ENCODE data around the gene BRD3. TPM values are rescaled to one million over a fixed set of nuclear protein-coding genes. Genes with fewer than 3 reads are reported as not detected.

Gene BRD3
- total RNA-seq, 2 donors from 2014 or later = 31.5 to 44.1 TPM

- no peaks in the 10 kb centered on the region for H3K27me3 Mint-ChIP-seq
- no peak overlapping the region for H3K27ac Mint-ChIP-seq
- DNase-seq (peak in 1 of 3 donors; percentile 3), ATAC-seq (no peak)
- H3K36me3 Mint-ChIP-seq (ENCODE audit: low read depth) = no peaks in the 10 kb centered on the region
- no peaks in the 10 kb centered on the region for H3K9me3 ChIP-seq (ENCODE audit: control insufficient read depth, low read length, poor library complexity, severe bottlenecking)
- H3K4me1 Mint-ChIP-seq = peaks cover 19% of the 10 kb centered on the region
- no peak overlapping the region for H3K4me3 Mint-ChIP-seq
Observed at GRCh38 chr9:134056483-134057306, 11.1 kb downstream of the BRD3 start.

DNA sequence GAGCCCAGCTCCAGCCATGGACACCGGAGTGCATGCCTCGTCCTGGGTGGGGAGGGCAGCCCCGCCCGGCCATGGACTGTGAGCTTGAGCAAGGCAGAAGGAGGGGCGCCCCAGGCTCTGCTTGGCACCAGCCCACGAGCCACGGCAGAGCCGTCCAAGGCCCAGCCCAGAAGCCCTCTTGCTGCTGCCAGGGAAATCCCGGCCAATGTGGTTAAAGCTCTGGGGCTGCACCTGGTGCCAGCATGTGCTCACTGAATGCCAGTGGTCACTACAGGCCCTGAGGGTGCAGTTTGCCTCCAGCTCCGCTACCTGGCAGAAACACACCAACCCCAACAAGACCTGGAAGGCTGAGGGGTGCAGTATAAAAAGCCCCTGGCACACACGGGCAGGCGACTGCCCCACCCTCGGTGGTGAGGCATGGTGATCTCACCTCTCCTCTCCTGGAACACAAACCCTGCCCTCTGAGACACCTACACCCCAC lies 11.8 kb downstream of the BRD3 start:
- Mint-ChIP-seq H3K4me3 (no peak overlapping the region), H3K36me3 (ENCODE audit: low read depth) (peaks cover 1% of the 10 kb centered on the region), H3K27me3 (no peaks in the 10 kb centered on the region), H3K27ac (no peak overlapping the region), H3K4me1 (peaks cover 17% of the 10 kb centered on the region)
- DNase-seq = peak in 1 of 3 donors; percentile 2
- no peaks in the 10 kb centered on the region for H3K9me3 ChIP-seq (ENCODE audit: control insufficient read depth, low read length, poor library complexity, severe bottlenecking)
- ATAC-seq = no peak

DNA sequence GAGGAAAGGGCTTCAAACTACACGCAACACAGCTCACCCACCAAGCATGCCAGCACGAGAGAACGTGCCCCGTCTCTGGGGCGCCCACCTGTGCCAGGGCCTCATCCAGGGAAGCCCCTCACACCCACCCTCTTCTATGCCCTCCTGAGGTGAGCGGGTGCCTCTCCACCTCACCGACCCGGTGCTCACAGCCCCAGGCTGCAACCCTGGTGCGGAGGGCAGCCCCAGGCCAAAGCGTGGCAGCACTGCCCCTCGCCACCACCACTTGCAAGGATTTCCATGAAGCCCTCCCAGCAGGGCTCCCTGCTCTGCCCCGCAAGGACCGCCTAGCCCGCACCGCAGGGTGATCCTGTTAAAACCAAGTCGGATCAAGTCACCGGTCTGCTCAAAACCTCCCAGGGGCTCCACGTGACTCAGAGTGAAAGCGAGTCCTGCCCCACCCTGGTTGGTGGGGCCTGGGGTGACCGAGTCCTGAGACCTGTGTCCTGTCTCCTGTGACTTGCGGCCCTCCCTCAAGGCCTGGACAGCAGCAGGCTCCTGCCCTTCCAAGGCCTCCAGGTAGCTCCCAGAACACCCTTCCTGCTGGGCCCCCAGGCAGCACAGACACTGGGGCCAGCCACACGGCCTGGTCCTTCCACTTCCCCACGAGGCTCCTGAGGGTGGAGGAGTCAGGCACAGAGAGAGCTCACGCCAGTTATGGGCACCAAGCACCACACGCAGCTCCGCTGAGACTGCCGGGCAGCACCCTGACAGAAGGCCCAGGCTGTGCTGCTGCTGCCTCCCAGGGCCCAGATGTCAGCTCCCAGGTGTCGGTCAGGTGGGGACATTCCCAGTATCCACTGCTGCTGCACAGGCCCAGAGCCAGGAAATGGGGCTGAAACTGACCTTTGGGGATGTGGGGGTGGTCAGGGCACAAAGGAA lies 12.7 kb downstream of the BRD3 start:
- no peaks in the 10 kb centered on the region for H3K27me3 Mint-ChIP-seq
- no peak overlapping the region for H3K27ac Mint-ChIP-seq

DNA sequence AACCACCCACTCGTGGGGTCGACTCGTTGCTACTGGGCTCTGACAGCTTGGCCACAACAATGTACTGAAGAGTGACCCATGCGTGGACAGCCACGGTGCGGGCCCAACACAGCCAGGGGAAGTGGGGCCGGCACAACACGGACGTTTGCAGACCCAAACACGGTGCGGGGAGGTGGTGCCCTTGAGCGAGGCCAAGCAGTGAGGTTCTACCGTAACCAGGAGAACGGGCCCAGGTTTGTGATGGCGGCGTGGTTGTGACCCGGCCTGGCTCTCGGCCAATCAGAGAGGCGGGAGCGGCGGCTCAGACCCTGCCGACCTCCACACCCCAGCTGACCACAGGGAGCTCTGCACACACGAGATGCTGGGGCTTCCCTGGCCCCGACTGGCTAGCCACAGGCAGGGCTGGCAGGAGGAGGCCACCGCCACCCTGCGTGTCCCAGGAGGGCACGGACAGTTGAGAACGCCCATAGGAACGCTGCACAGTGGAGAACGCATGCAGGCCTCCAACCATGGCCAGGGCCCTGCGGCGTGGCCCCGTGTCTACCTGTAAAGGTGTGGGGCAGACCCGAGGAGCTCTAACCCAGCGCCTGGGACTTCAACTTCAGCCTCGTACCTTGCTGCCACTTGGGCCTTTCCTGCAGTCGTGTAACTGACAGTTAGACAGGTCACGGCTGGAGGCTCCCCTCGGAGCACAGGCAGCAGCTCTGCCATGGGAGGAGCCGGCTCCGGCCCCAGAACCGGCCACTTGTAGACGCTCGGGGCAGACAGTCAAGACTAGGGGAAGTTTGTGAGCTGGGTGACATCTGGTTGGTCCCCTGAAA lies 13.7 kb downstream of the BRD3 start:
- Mint-ChIP-seq H3K4me1 (peaks cover 7% of the 10 kb centered on the region), H3K27me3 (no peaks in the 10 kb centered on the region), H3K27ac (no peak overlapping the region), H3K36me3 (ENCODE audit: low read depth) (peaks cover 5% of the 10 kb centered on the region), H3K4me3 (no peak overlapping the region)
- DNase-seq = no peak
- no peaks in the 10 kb centered on the region for H3K9me3 ChIP-seq (ENCODE audit: control insufficient read depth, low read length, poor library complexity, severe bottlenecking)
- no peak for ATAC-seq

More for the DNA sequence above, 12.7 kb downstream of the BRD3 start:
- peaks cover 2% of the 10 kb centered on the region for H3K36me3 Mint-ChIP-seq (ENCODE audit: low read depth)
- DNase-seq = peak in 1 of 3 donors; percentile 2
- H3K4me1 Mint-ChIP-seq = peaks cover 9% of the 10 kb centered on the region
- H3K4me3 Mint-ChIP-seq = no peak overlapping the region
- H3K9me3 ChIP-seq (ENCODE audit: control insufficient read depth, low read length, poor library complexity, severe bottlenecking) = no peaks in the 10 kb centered on the region
- no peak for ATAC-seq

- DNase-seq (no peak), ATAC-seq (no peak)
- H3K9me3 ChIP-seq (ENCODE audit: control insufficient read depth, low read length, poor library complexity, severe bottlenecking) = no peaks in the 10 kb centered on the region
- Mint-ChIP-seq H3K36me3 (ENCODE audit: low read depth) (peaks cover 5% of the 10 kb centered on the region), H3K4me1 (peaks cover 8% of the 10 kb centered on the region), H3K4me3 (no peak overlapping the region), H3K27ac (no peak overlapping the region), H3K27me3 (no peaks in the 10 kb centered on the region)
Observed at GRCh38 chr9:134053401-134053871, 14.4 kb downstream of the BRD3 start.

DNA sequence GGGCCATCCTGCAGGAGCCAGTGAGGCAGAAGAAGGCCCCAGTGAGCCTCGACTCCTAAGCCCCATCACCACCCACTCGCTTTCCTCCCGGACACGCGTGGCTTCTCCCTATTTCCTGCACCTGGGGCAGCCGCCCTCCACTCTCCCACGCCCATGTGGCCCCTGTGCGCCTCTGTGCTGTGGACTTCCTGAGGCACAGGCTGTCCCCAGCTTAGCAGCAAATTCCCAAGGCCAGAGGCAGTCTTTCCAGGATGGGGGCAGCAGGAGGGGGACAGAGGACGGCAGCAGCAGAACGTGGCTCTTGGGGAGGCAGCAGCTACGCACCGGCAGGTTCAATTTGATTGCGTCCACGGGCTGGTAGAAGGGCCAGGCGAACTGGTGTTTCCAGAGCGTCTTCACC lies 14.9 kb downstream of the BRD3 start:
- Mint-ChIP-seq H3K4me3 (no peak overlapping the region), H3K27me3 (no peaks in the 10 kb centered on the region)

DNA sequence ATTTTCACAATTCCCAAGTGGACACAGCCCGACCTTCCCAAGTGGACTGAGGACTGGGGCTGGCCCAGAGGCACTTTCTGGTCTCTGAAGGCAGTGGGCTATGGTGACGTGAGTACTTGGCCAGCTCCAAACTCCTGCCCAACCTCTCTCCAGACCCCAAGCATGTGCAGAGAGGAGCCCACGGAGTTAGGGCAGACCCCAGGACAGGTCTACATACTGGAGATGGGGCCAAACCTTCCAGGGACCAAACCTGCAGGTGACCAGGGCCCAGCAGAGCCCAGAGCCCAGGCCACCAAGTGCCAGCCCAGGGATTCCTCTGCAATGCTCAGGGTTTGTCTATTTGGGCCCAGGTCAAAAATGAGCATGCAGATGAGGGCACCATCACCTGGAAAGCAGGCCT lies 15.3 kb downstream of the BRD3 start:
- no peaks in the 10 kb centered on the region for H3K9me3 ChIP-seq (ENCODE audit: control insufficient read depth, low read length, poor library complexity, severe bottlenecking)
- Mint-ChIP-seq H3K27ac (no peak overlapping the region), H3K4me1 (peaks cover 4% of the 10 kb centered on the region), H3K36me3 (ENCODE audit: low read depth) (peaks cover 5% of the 10 kb centered on the region), H3K27me3 (no peaks in the 10 kb centered on the region), H3K4me3 (no peak overlapping the region)
- DNase-seq (no peak), ATAC-seq (no peak)

More for the DNA sequence above, 14.9 kb downstream of the BRD3 start:
- H3K9me3 ChIP-seq (ENCODE audit: control insufficient read depth, low read length, poor library complexity, severe bottlenecking) = no peaks in the 10 kb centered on the region
- ATAC-seq = no peak
- Mint-ChIP-seq H3K36me3 (ENCODE audit: low read depth) (peaks cover 5% of the 10 kb centered on the region), H3K27ac (no peak overlapping the region), H3K4me1 (peaks cover 4% of the 10 kb centered on the region)
- no peak for DNase-seq

DNA sequence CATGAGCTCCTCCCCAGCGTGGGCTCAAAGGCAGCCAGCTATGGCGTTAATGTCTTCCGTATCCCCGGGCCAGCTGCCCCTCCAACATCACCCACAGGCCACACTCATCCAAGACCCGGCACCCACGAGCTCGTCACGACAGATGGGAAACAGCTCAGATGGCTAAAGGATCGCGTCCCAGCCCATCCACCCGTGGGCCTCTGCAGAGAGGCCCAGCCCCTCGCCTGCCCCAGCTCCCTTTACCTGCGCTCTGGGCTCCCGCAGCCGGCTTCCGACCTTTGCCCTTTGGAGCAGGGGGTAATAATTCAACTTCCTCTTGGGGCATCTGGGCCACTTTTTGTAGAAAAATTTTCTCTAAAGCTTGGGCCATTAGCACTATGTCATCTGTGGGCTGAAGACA lies 16.5 kb downstream of the BRD3 start:
- Mint-ChIP-seq H3K27ac (no peak overlapping the region), H3K27me3 (no peaks in the 10 kb centered on the region), H3K4me3 (no peak overlapping the region), H3K36me3 (ENCODE audit: low read depth) (peaks cover 5% of the 10 kb centered on the region), H3K4me1 (peaks cover 4% of the 10 kb centered on the region)
- no peak for ATAC-seq
- no peaks in the 10 kb centered on the region for H3K9me3 ChIP-seq (ENCODE audit: control insufficient read depth, low read length, poor library complexity, severe bottlenecking)
- no peak for DNase-seq

DNA sequence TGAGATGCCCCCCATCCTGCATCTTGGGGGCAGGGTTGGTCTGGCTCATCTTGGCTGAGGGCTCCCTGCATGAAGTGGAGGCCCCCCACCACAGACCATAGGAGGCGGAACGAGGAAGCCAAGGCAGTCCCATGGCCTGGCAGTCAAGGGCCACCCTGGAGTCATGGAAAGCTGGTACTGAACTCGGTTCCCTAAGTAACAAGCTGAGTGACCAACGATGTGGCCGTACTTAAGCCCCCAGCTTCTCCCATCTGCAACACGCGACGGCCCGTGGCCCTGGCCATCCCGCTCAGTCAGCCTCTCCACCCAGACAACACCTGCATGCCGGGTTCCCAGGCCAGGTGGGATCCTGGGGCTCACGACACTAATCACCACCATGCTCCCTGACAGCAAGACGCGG lies 17.1 kb downstream of the BRD3 start:
- no peak overlapping the region for H3K27ac Mint-ChIP-seq
- no peaks in the 10 kb centered on the region for H3K9me3 ChIP-seq (ENCODE audit: control insufficient read depth, low read length, poor library complexity, severe bottlenecking)
- peaks cover 4% of the 10 kb centered on the region for H3K4me1 Mint-ChIP-seq
- H3K4me3 Mint-ChIP-seq = no peak overlapping the region
- H3K36me3 Mint-ChIP-seq (ENCODE audit: low read depth) = peaks cover 5% of the 10 kb centered on the region
- ATAC-seq = no peak
- DNase-seq = no peak
- no peaks in the 10 kb centered on the region for H3K27me3 Mint-ChIP-seq

- Mint-ChIP-seq H3K36me3 (ENCODE audit: low read depth) (peaks cover 5% of the 10 kb centered on the region), H3K4me3 (no peak overlapping the region), H3K27ac (no peak overlapping the region), H3K27me3 (no peaks in the 10 kb centered on the region), H3K4me1 (peaks cover 4% of the 10 kb centered on the region)
- no peaks in the 10 kb centered on the region for H3K9me3 ChIP-seq (ENCODE audit: control insufficient read depth, low read length, poor library complexity, severe bottlenecking)
- DNase-seq = no peak
- no peak for ATAC-seq
Observed at GRCh38 chr9:134049772-134050588, 17.8 kb downstream of the BRD3 start.

DNA sequence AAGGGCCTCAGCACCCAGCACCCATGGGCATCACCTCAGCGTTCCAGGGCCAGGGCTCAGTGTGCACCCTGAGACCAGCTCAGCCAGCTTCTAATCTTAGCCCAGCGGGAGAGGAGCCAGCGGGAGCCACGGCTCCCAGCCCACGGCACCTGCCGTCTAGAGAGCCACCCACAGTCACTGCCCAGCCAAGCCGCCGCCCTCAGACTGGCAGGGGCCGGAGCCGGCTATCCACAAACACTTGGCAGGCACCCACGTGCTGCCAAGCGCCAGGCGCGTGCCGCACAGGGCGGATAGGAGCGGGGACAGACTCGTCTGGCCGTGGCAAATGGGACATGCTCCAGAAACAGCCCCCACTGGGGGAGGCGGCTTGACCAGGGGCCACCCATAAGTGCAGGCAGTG lies 18.6 kb downstream of the BRD3 start:
- ATAC-seq = no peak
- Mint-ChIP-seq H3K27ac (no peak overlapping the region), H3K36me3 (ENCODE audit: low read depth) (peaks cover 5% of the 10 kb centered on the region)

DNA sequence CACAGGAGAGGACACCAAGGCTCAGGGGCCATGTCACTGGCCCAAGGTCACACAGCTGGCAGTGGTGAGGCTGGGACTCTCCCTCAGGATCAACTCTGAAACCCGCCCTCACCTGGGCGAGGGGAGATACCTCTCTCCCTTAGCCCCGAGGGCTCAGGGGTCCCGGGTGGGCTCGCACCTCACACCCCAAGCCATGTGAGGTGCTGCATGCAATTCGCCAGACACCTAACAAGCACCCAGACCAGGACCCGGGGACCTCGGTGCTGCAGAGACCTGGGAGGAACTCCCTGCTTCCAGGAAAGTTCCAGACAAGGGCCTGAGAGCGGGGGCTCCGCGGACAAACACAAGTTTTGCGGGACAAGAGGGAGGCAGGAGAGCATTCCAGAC lies 19.3 kb downstream of the BRD3 start:
- Mint-ChIP-seq H3K4me1 (peaks cover 6% of the 10 kb centered on the region), H3K27me3 (no peaks in the 10 kb centered on the region), H3K36me3 (ENCODE audit: low read depth) (peaks cover 7% of the 10 kb centered on the region), H3K4me3 (no peak overlapping the region), H3K27ac (no peak overlapping the region)
- ATAC-seq (no peak), DNase-seq (no peak)
- H3K9me3 ChIP-seq (ENCODE audit: control insufficient read depth, low read length, poor library complexity, severe bottlenecking) = no peaks in the 10 kb centered on the region

More for the DNA sequence above, 18.6 kb downstream of the BRD3 start:
- Mint-ChIP-seq H3K27me3 (no peaks in the 10 kb centered on the region), H3K4me1 (peaks cover 4% of the 10 kb centered on the region), H3K4me3 (no peak overlapping the region)
- no peaks in the 10 kb centered on the region for H3K9me3 ChIP-seq (ENCODE audit: control insufficient read depth, low read length, poor library complexity, severe bottlenecking)
- DNase-seq = no peak
